ENCODE results near the gene USP46.

The USP46 gene

DNA sequence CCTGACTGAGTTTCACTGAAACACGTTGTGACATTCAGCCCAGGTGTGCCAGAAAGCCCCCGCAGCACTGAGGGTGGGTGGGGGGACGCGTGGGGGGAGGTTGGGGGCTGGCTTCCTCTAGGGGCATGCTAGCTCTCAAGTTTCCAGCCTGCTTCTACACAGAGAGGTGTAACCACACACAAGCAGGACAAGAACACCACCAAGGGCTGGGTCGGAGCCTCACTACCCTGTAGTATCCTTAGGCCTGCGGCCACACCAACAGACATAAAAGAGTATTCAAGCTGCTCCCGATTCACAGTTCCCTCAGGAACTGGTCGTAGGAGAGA is 1.8 kb downstream of the USP46 start:
- no peak for DNase-seq (ENCODE audit: low read depth in 2 of 2)

DNA sequence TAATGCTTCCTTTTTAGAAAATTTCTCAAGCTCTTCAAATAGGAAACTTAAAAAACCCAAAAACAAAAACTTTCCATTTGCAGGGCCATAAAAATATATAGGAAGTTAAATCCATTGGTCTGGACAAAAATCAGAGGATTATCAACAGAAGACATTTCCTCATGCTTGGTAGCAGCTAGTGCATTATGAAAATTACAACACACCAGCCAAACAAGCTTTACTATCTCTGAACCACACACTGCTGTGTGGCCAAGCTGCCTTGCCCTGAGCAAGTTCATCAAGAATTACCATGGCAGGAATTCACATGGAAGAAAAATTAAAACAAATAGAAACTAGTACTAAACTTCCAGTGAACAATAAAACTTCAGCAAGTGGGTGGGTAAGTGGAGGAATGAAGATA is 3.6 kb downstream of the USP46 start:
- DNase-seq (ENCODE audit: low read depth in 2 of 2) = no peak

DNA sequence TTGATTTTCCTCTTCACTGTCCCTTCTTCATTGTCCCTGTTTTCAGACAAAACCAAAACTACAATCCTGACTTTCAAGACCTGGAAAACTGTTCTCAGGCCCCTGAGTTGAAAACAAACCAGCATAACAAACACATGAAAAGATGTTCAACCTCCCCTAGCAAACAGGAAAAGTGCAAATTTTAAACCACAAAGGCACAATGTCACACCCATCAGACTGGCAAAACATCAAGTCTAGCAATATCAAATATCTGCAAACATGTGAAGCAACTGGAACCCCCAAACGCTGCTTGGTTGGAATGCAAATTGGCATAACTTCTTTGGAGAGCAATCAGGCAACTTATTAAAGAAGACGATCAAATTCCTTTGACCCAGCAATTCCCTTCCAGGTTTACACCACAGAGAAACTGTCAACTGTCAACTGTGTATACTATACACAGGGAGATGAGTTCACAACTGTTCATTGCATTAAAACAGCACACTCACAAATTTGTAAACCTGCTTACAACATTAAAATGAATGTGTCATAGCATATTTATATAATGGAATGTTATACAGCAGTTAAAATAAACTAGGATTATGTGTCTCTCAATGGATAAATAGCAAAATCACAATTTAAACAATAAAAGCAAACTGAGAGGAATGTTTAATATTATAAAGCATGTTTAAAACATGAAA is 7.0 kb downstream of the USP46 start:
- DNase-seq (ENCODE audit: low read depth in 2 of 2) = no peak

GRCh38 chr4:52648836-52649235 is 10.3 kb downstream of the USP46 start:
- DNase-seq (ENCODE audit: low read depth in 2 of 2) = no peak

DNA sequence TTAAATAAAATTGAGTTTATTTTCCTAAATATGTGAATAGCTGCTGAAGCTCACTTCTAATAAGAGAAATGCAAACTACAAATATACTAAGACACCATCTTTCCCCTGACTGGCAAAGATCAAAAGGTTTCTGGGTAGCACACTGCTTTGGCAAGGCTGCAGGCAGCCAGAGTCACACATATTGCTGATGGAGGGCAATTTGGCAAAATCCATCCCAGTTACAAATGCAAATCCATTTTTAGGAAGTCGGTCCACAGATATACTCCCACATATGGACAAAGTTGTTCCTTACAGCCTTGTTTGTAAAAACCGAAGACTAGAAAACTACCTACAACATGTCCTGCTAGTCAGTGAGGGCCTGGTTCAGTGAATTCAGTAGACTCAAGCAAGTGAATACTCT is 12.4 kb downstream of the USP46 start:
- DNase-seq (ENCODE audit: low read depth in 2 of 2) = no peak

GRCh38 chr4:52646096-52646495 is 13.0 kb downstream of the USP46 start:
- DNase-seq (ENCODE audit: low read depth in 2 of 2) = no peak

GRCh38 chr4:52645300-52645699 is 13.8 kb downstream of the USP46 start:
- no peak for DNase-seq (ENCODE audit: low read depth in 2 of 2)

GRCh38 chr4:52643785-52644244 is 15.3 kb downstream of the USP46 start:
- DNase-seq (ENCODE audit: low read depth in 2 of 2) = no peak

DNA sequence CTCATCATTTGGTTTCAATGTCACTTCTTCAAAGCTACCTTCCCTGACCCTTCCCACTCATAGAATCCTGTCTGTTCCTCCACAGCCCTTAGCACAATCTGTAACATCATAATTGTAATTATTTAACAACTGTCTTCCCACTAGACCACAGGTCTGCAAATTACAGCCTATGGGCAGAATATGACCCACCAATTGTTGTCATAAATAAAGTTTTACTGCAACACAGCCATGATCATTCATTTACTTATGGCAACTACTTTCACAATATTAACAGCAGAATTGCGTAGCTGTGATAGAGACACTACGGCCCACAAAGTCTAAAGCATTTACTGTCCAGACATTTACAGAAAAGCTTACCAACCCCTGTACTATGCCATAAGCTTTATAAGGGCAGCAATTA is 15.9 kb downstream of the USP46 start:
- DNase-seq (ENCODE audit: low read depth in 2 of 2) = no peak

- DNase-seq (ENCODE audit: low read depth in 2 of 2) = no peak
Measured at GRCh38 chr4:52641854-52642563, 17.1 kb downstream of the USP46 start.

GRCh38 chr4:52640808-52641565 is 18.1 kb downstream of the USP46 start:
- no peak for DNase-seq (ENCODE audit: low read depth in 2 of 2)

- no peak for DNase-seq (ENCODE audit: low read depth in 2 of 2)
Measured at GRCh38 chr4:52638717-52639116, 20.4 kb downstream of the USP46 start.

GRCh38 chr4:52637116-52637515 is 22.0 kb downstream of the USP46 start:
- no peak for DNase-seq (ENCODE audit: low read depth in 2 of 2)

GRCh38 chr4:52635560-52635959 is 23.5 kb downstream of the USP46 start:
- DNase-seq (ENCODE audit: low read depth in 2 of 2) = no peak

- no peak for DNase-seq (ENCODE audit: low read depth in 2 of 2)
Measured at GRCh38 chr4:52635130-52635529, 24.0 kb downstream of the USP46 start.

GRCh38 chr4:52633846-52634245 is 25.3 kb downstream of the USP46 start:
- no peak for DNase-seq (ENCODE audit: low read depth in 2 of 2)

GRCh38 chr4:52628974-52629373 is 30.1 kb downstream of the USP46 start:
- no peak for DNase-seq (ENCODE audit: low read depth in 2 of 2)

DNA sequence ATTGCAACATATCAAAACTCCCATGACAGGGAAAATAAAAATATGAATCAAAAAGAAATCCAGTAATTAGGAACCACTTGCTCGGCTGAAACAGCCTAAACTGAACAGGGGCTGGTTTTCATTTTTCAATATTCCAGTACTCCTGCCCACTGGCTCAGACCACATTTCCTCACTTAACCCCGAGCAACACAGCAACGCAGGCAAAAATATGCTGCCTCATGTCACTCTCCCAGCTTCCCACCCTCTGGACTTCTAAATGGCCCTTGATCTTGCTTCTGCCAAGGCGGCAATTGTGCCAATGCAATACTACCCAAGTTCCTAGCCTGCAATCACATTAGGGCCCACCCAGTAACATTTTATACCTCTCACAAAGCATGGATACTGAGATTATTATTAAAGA is 30.6 kb downstream of the USP46 start:
- no peak for DNase-seq (ENCODE audit: low read depth in 2 of 2)

- DNase-seq (ENCODE audit: low read depth in 2 of 2) = no peak
Measured at GRCh38 chr4:52627876-52628275, 31.2 kb downstream of the USP46 start.

DNA sequence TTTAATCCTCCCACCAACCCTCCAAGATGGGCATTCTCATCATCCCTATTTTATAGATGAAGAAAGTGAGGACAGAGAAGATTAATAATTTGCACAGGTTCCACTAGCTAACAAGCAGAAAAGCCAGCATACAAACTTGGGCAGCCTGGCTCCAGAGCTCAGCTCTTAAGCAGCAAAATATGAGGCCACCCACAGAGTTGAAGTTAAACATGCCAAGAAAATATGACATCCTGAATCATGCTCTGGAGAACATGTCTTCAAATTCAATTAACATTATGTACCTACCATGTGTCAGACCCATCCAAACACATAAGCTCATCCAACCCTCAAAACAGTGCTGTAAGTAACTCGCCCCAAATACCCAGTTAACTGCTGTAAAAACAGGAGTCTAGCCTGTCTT is 33.9 kb downstream of the USP46 start:
- DNase-seq (ENCODE audit: low read depth in 2 of 2) = no peak

DNA sequence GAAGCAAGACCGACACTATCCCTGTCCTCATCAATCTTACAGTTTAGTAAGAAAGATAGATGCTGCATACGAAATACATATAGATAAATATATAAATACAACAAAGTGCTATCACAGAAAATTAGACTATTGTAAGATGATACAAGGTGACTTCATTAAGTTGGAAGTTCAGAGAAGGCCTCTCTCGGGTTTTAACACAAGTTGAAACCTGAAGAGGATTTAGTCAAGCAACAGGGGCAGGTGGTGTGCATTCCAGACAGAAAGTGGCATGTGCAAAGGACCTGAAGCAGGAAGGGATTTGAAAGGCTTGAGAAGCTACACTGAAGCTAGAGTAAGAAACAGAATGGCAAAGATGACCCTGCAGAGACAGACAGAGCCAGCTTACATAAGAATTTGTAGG is 36.5 kb downstream of the USP46 start:
- DNase-seq (ENCODE audit: low read depth in 2 of 2) = no peak

DNA sequence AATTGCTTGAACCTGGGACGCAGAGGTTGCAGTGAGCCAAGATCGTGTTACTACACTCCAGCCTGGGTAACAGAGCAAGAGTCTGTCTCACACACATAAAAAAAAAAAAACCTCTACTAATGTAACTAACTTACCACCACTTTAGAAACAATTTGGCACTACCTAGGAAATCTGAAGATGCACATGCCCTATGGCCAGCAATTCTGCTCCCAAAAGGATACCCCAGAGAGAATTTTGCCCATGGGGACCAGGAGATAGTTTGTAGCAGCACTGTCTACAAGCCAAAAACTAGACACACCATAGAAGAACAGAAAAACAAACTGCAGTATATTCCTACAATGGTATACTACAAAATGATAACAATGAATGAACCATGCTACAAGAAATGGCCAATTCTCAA is 37.5 kb downstream of the USP46 start:
- no peak for DNase-seq (ENCODE audit: low read depth in 2 of 2)

- DNase-seq (ENCODE audit: low read depth in 2 of 2) = no peak
Measured at GRCh38 chr4:52619591-52619931, 39.5 kb downstream of the USP46 start.
